Smooth muscle cell (in vitro differentiated cells): ENCODE measurements around the gene LAMA5. TPM values are rescaled to one million over a fixed set of nuclear protein-coding genes. Genes with fewer than 3 reads are reported as not detected.

ENCODE experiments used
- DNase-seq: peaks from one replicate; lab custom pipeline; 2025; ENCODE audit not compliant: unreplicated experiment; lab: John Stamatoyannopoulos, UW
- H2AFZ ChIP-seq: fragments of 200-600 bp; sonication (generic); 2 replicates; pipeline ENCODE4 v1.6.0; 2016; ENCODE audit warnings: antibody characterized with exemption, low read depth, mild to moderate bottlenecking
- H3F3A ChIP-seq: fragments of 200-600 bp; sonication (generic); 2 replicates; pipeline ENCODE4 v1.6.0; 2017; ENCODE audit warnings: antibody characterized with exemption, low read depth
- H3K27ac ChIP-seq: fragments of 200-600 bp; sonication (generic); 2 replicates; pipeline ENCODE4 v1.5.1; 2016; ENCODE audit warnings: low read depth, mild to moderate bottlenecking
- H3K27me3 ChIP-seq: fragments of 200-600 bp; sonication (generic); 2 replicates; pipeline ENCODE4 v1.6.1; 2016; ENCODE audit warnings: low read depth, mild to moderate bottlenecking
- H3K36me3 ChIP-seq: fragments of 200-600 bp; sonication (generic); 2 replicates; pipeline ENCODE4 v1.5.1; 2016; ENCODE audit warnings: low read depth
- H3K4me1 ChIP-seq: fragments of 200-600 bp; sonication (generic); 2 replicates; pipeline ENCODE4 v1.5.1; 2016; ENCODE audit warnings: low read depth
- H3K4me2 ChIP-seq: fragments of 200-600 bp; sonication (generic); 2 replicates; pipeline ENCODE4 v1.6.0; 2016; ENCODE audit warnings: mild to moderate bottlenecking
- H3K4me3 ChIP-seq: fragments of 200-600 bp; sonication (generic); 2 replicates; pipeline ENCODE4 v1.5.1; 2016; ENCODE audit warnings: mild to moderate bottlenecking
- H3K79me2 ChIP-seq: fragments of 200-600 bp; sonication (generic); 2 replicates; pipeline ENCODE4 v1.6.0; 2016; ENCODE audit warnings: low read depth, mild to moderate bottlenecking
- H3K9ac ChIP-seq: fragments of 200-600 bp; sonication (generic); 2 replicates; pipeline ENCODE4 v1.6.0; 2016; ENCODE audit warnings: low read depth
- H3K9me3 ChIP-seq: fragments of 200-600 bp; sonication (generic); replicated peaks from 2 replicates; pipeline ENCODE4 v1.5.1; 2016; ENCODE audit warnings: low read depth
- H4K20me1 ChIP-seq: fragments of 200-600 bp; sonication (generic); 2 replicates; pipeline ENCODE4 v1.6.0; 2016; ENCODE audit warnings: low read depth
- CTCF ChIP-seq: fragments of 200-600 bp; sonication (generic); IDR thresholded peaks from 2 replicates; pipeline ENCODE4 v1.5.1; 2017; ENCODE audit warnings: borderline replicate concordance, mild to moderate bottlenecking, antibody characterized with exemption; ENCODE audit not compliant: insufficient read depth, poor library complexity, severe bottlenecking
- WGBS: methylation state at CpG from one replicate; pipeline ENCODE4 v1.1.7; 2016; ENCODE audit warnings: low lambda C conversion rate; 5-methylcytosine and 5-hydroxymethylcytosine counted together
- polyA plus RNA-seq: library from polyadenylated mRNA; unstranded; fragments of >200 nt; fragmentation: Nextera tagmentation; extraction: Ambion mirVana; gene quantifications from 2 replicates; pipeline ENCODE4 v1.2.1, GENCODE V29; 2016
- total RNA-seq: library from RNA; depleted of rRNA; stranded (reverse); fragments of >200 nt; gene quantifications from 2 replicates; pipeline ENCODE4 v1.2.3, GENCODE V29; 2014

LAMA5 gene
- total and polyA plus RNA-seq, 2 experiments from 2014 or later, result 27.5 to 27.6 TPM

GRCh38 chr20:62365814-62366369 is 1.2 kb downstream of the LAMA5 start:
- 10% methylated on average over 10 of the region's 10 CpGs for WGBS
- no peak overlapping the region for H2AFZ ChIP-seq

GRCh38 chr20:62364911-62365736 is 2.0 kb downstream of the LAMA5 start:
- Histone ChIP-seq H3K4me1 (peaks cover 77% of the 10 kb centered on the region), H3F3A (no peaks in the 10 kb centered on the region), H3K4me3 (peak overlapping the region; percentile 82), H3K36me3 (no peaks in the 10 kb centered on the region), H4K20me1 (peaks cover 64% of the 10 kb centered on the region), H3K4me2 (peak overlapping the region; percentile 99), H2AFZ (no peak overlapping the region), H3K27me3 (no peaks in the 10 kb centered on the region), H3K27ac (peak overlapping the region; percentile 47), H3K9ac (no peak overlapping the region), H3K9me3 (no peaks in the 10 kb centered on the region), H3K79me2 (peaks cover 14% of the 10 kb centered on the region)
- no peak for TF ChIP-seq CTCF
- 87% methylated on average over 27 of the region's 27 CpGs for WGBS
- no peak for DNase-seq

More at GRCh38 chr20:62365814-62366369, 1.2 kb downstream of the LAMA5 start:
- Histone ChIP-seq H3K9ac (peak overlapping the region; percentile 66), H3K4me1 (peaks cover 85% of the 10 kb centered on the region), H3K4me2 (peak overlapping the region; percentile 99), H3K9me3 (no peaks in the 10 kb centered on the region), H4K20me1 (peaks cover 61% of the 10 kb centered on the region), H3F3A (no peaks in the 10 kb centered on the region), H3K36me3 (no peaks in the 10 kb centered on the region), H3K27ac (peak overlapping the region; percentile 47), H3K27me3 (no peaks in the 10 kb centered on the region), H3K79me2 (peaks cover 14% of the 10 kb centered on the region), H3K4me3 (peak overlapping the region; percentile 82)
- no peak for DNase-seq
- no peak for TF ChIP-seq CTCF

- Histone ChIP-seq H3K4me2 (peak overlapping the region; percentile 99), H3K27me3 (no peaks in the 10 kb centered on the region), H3F3A (no peaks in the 10 kb centered on the region), H3K9me3 (no peaks in the 10 kb centered on the region), H4K20me1 (peaks cover 57% of the 10 kb centered on the region), H3K9ac (no peak overlapping the region), H3K4me1 (peaks cover 68% of the 10 kb centered on the region), H3K36me3 (no peaks in the 10 kb centered on the region), H3K27ac (peak overlapping the region; percentile 47), H2AFZ (no peak overlapping the region), H3K4me3 (no peak overlapping the region), H3K79me2 (peaks cover 14% of the 10 kb centered on the region)
- WGBS, result 65% methylated on average over 22 of the region's 22 CpGs
- TF ChIP-seq CTCF, result no peak
- no peak for DNase-seq
Measured at GRCh38 chr20:62363920-62364851, 2.9 kb downstream of the LAMA5 start.
